Measurements from ENCODE around the gene JAZF1. TPM values are rescaled to one million over a fixed set of nuclear protein-coding genes. Genes with fewer than 3 reads are reported as not detected.

The JAZF1 gene
- total and polyA plus RNA-seq, 4 donors, result 5.2 to 16.5 (median 10.7) TPM

DNA sequence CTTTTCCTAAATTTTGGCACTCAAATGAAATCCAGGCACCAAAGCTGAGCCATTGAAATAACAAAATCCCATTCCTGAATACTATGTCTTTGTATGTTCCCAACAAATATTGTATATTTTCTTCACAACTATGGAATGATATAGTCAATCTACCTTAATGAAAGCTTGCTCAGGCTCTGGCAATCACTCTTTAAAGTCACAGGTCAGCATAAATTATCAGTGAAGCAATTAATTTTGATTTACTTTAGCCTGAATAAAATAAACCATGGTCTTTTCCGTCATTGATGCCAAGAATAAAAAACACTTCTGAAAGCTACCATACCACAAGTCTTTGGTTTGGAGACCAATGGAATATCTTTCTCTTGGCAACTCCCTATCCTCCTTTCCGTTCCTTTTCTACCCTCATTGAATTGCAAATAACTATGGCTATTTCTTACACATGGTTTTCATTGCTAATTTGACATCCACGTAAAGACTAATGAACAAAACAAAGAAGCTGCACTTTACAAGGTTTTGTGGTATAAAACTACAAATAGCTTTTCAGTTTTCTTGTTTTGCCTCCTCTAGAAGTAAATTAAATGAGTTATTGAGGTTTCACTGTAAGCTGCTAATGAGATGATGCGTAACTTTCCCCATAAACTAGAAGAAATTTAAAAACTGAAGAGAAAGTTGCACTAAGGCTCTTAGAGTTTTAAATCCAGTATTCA lies 274.1 kb downstream of the JAZF1 start:
- peaks cover 0 to 5% (median 3%) of the 10 kb centered on the region in 5 donors for H3K4me1 ChIP-seq (ENCODE audit: control insufficient read depth in 5 of 5, insufficient read depth in 5 of 5, low read length in 5 of 5)
- H3K36me3 ChIP-seq (ENCODE audit: control insufficient read depth in 4 of 4, insufficient read depth in 4 of 4, low read length in 4 of 4), result no peaks in the 10 kb centered on the region
- 79 to 89% methylated on average over 4 of the region's 4 CpGs for WGBS, 2 donors
- H3K27me3 ChIP-seq (ENCODE audit: control insufficient read depth in 3 of 3, insufficient read depth in 3 of 3, low read length in 2 of 3), result no peaks in the 10 kb centered on the region
- H3K4me3 ChIP-seq, result no peak overlapping the region
- ATAC-seq (ENCODE audit: insufficient read depth, low FRiP score), result no peak
- H3K9me3 ChIP-seq (ENCODE audit: control insufficient read depth in 4 of 4, insufficient read depth in 3 of 4, low read length in 3 of 4), result no peaks in the 10 kb centered on the region
- H3K9ac ChIP-seq (ENCODE audit: insufficient read depth in 1 of 2, low read length in 2 of 2), result no peak overlapping the region
- TF ChIP-seq, protein P1, sequence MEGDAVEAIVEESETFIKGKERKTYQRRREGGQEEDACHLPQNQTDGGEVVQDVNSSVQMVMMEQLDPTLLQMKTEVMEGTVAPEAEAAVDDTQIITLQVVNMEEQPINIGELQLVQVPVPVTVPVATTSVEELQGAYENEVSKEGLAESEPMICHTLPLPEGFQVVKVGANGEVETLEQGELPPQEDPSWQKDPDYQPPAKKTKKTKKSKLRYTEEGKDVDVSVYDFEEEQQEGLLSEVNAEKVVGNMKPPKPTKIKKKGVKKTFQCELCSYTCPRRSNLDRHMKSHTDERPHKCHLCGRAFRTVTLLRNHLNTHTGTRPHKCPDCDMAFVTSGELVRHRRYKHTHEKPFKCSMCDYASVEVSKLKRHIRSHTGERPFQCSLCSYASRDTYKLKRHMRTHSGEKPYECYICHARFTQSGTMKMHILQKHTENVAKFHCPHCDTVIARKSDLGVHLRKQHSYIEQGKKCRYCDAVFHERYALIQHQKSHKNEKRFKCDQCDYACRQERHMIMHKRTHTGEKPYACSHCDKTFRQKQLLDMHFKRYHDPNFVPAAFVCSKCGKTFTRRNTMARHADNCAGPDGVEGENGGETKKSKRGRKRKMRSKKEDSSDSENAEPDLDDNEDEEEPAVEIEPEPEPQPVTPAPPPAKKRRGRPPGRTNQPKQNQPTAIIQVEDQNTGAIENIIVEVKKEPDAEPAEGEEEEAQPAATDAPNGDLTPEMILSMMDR (IDR thresholded peaks at IDR 0.05; ENCODE audit: control extremely low read depth, extremely low read depth), result no peak
- DNase-seq, result no peak
- no peak overlapping the region for H3K27ac ChIP-seq (ENCODE audit: low read depth in 1 of 2, low read length in 1 of 2)

DNA sequence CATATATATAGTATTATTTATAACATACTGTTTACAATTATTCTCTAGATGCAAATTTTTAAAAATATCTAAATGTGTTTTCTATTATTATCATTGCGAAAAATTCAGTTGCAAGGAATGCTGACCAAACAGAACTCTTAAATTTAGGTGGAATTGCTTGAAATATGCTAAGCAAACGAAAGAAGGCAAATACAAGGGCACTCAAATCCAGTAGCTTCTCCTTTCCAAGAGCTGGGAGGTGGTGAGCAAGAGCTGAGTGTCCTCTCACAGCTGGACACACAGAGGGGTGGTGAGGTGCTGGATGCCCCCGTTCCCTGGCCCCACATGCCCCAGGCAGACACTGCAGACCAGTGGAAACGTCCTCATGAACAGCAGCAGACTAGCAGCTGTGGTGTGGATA lies 274.6 kb downstream of the JAZF1 start:
- WGBS, 2 donors, result 71 to 80% methylated on average over 4 of the region's 4 CpGs
- ATAC-seq (ENCODE audit: insufficient read depth, low FRiP score), result no peak
- no peak overlapping the region for H3K27ac ChIP-seq (ENCODE audit: low read depth in 1 of 2, low read length in 1 of 2)
- no peaks in the 10 kb centered on the region for H3K36me3 ChIP-seq (ENCODE audit: control insufficient read depth in 4 of 4, insufficient read depth in 4 of 4, low read length in 4 of 4)
- no peaks in the 10 kb centered on the region for H3K9me3 ChIP-seq (ENCODE audit: control insufficient read depth in 4 of 4, insufficient read depth in 3 of 4, low read length in 3 of 4)
- H3K4me3 ChIP-seq, result no peak overlapping the region
- TF ChIP-seq, protein P1 (IDR thresholded peaks at IDR 0.05; ENCODE audit: control extremely low read depth, extremely low read depth), result no peak
- no peaks in the 10 kb centered on the region for H3K27me3 ChIP-seq (ENCODE audit: control insufficient read depth in 3 of 3, insufficient read depth in 3 of 3, low read length in 2 of 3)
- DNase-seq, result no peak
- no peak overlapping the region for H3K9ac ChIP-seq (ENCODE audit: insufficient read depth in 1 of 2, low read length in 2 of 2)
- peaks cover 0 to 9% (median 4%) of the 10 kb centered on the region in 5 donors for H3K4me1 ChIP-seq (ENCODE audit: control insufficient read depth in 5 of 5, insufficient read depth in 5 of 5, low read length in 5 of 5)

DNA sequence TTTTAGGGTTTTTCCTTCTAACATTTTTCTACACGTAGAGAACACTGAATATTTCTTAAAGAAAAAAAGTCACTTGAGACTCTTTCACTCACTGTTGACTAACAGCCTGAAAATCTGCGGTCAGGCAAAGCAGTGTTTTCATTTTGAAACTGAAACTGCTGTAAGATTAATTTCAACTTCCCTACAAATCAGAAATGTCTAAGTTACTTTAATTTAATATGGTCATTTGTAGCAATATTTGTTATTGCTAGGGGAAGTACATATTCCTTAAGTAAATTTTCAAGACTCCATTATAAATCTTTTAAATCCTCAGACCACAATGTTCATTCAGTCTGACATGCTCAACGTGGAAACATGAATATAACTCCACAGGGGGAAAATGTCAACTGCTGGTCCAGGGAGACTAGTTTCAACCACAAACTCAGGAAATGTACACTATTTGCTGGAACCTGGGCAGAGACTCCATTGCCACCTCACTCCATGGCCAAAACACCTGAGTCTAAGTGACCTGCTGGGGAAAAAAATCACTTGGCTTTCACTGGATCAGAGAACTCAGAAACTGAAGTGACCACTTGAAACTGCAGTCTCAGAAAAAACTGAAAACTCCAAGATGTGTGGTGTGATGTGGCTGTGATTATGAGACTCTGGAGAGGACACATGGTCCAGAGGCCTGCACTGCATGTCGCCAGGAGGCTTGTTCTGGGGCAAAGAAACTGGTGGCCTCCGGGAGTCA lies 279.4 kb downstream of the JAZF1 start:
- Histone ChIP-seq H3K27me3 (ENCODE audit: control insufficient read depth in 3 of 3, insufficient read depth in 3 of 3, low read length in 2 of 3) (no peaks in the 10 kb centered on the region), H3K4me1 (ENCODE audit: control insufficient read depth in 5 of 5, insufficient read depth in 5 of 5, low read length in 5 of 5) (peaks cover 0 to 16% (median 4%) of the 10 kb centered on the region in 5 donors), H3K4me3 (no peak overlapping the region), H3K27ac (ENCODE audit: low read depth in 1 of 2, low read length in 1 of 2) (peak overlapping the region in 1 of 2 donors; percentile 89), H3K9ac (ENCODE audit: insufficient read depth in 1 of 2, low read length in 2 of 2) (no peak overlapping the region), H3K9me3 (ENCODE audit: control insufficient read depth in 4 of 4, insufficient read depth in 3 of 4, low read length in 3 of 4) (no peaks in the 10 kb centered on the region), H3K36me3 (ENCODE audit: control insufficient read depth in 4 of 4, insufficient read depth in 4 of 4, low read length in 4 of 4) (no peaks in the 10 kb centered on the region)
- TF ChIP-seq, protein P1 (IDR thresholded peaks at IDR 0.05; ENCODE audit: control extremely low read depth, extremely low read depth), result no peak
- peak in 2 of 3 donors; percentile 50 to 53 for DNase-seq
- 24 to 30% methylated on average over 5 of the region's 5 CpGs for WGBS, 2 donors
- peak; percentile 66 for ATAC-seq (ENCODE audit: insufficient read depth, low FRiP score)

Measured in lung (tissue), 12 donors.